ENCODE measurements around the gene PEX5.
A peak's percentile ranks its signal among the peaks of the same experiment; 100 is the strongest.
"Not testable (repeated sequence)": the region's sequence is repeated elsewhere in the genome, so short reads cannot be mapped to it uniquely, and the experiment has no call there.

The PEX5 gene

GRCh38 chr12:7169951-7170350 is 19.5 kb upstream of the PEX5 start:
- H3K9me3 ChIP-seq (ENCODE audit: control insufficient read depth, low read length), result no peaks in the 10 kb centered on the region
- H3K4me1 ChIP-seq (ENCODE audit: control insufficient read depth, insufficient read depth, low read length), result no peaks in the 10 kb centered on the region
- no peak overlapping the region for H3K9ac ChIP-seq (ENCODE audit: low read length)
- H3K4me3 ChIP-seq (ENCODE audit: low read length), result no peak overlapping the region
- no peaks in the 10 kb centered on the region for H3K27me3 ChIP-seq (ENCODE audit: control insufficient read depth, insufficient read depth, low read length)
- no peaks in the 10 kb centered on the region for H3K36me3 ChIP-seq (ENCODE audit: control insufficient read depth, insufficient read depth, low read length)

DNA sequence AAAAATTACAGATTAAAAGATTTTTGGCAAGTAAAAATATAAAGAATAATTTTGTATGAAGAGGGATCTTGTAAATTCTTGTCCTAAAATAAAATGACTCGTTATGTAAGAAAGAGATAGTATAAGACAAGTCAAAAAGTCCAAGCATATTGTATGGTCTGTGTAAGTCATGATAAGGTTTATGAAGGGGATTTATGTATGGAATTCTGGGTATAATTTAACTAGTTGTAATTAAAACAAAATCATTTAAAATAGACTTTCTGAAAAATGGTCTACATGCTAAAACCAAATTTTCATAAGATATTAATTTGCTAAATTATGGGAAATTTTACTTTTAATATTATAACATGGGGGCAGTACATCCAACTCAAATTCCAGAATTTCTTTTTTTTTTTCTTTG is 17.6 kb upstream of the PEX5 start:
- Histone ChIP-seq H3K4me1 (ENCODE audit: control insufficient read depth, insufficient read depth, low read length) (no peaks in the 10 kb centered on the region), H3K9me3 (ENCODE audit: control insufficient read depth, low read length) (no peaks in the 10 kb centered on the region), H3K9ac (ENCODE audit: low read length) (no peak overlapping the region), H3K27me3 (ENCODE audit: control insufficient read depth, insufficient read depth, low read length) (no peaks in the 10 kb centered on the region), H3K36me3 (ENCODE audit: control insufficient read depth, insufficient read depth, low read length) (no peaks in the 10 kb centered on the region), H3K4me3 (ENCODE audit: low read length) (no peak overlapping the region)

DNA sequence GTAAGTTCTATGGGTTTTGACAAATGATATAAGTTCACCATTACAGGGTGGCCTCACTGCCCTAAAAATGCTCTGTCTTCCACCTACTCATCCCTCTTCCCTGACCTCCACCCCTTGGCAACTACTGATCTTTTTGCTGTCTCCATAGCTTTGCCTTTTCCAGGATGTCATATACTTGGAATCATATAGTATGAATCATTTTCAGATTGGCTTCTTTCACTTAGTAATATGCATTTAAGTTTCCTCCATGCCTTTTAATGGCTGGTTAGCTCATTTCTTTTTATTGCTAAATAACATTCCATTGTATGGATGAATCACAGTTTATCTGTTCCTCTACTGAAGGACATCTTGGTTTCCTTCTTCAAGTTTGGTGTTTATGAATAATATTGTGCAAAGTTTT is 14.0 kb upstream of the PEX5 start:
- Histone ChIP-seq H3K9me3 (ENCODE audit: control insufficient read depth, low read length) (no peaks in the 10 kb centered on the region), H3K36me3 (ENCODE audit: control insufficient read depth, insufficient read depth, low read length) (no peaks in the 10 kb centered on the region), H3K4me1 (ENCODE audit: control insufficient read depth, insufficient read depth, low read length) (no peaks in the 10 kb centered on the region), H3K27me3 (ENCODE audit: control insufficient read depth, insufficient read depth, low read length) (no peaks in the 10 kb centered on the region), H3K4me3 (ENCODE audit: low read length) (no peak overlapping the region), H3K9ac (ENCODE audit: low read length) (no peak overlapping the region)

GRCh38 chr12:7176595-7176994 is 12.9 kb upstream of the PEX5 start:
- Histone ChIP-seq H3K27me3 (ENCODE audit: control insufficient read depth, insufficient read depth, low read length) (no peaks in the 10 kb centered on the region), H3K36me3 (ENCODE audit: control insufficient read depth, insufficient read depth, low read length) (no peaks in the 10 kb centered on the region), H3K9ac (ENCODE audit: low read length) (no peak overlapping the region), H3K4me3 (ENCODE audit: low read length) (no peak overlapping the region), H3K9me3 (ENCODE audit: control insufficient read depth, low read length) (no peaks in the 10 kb centered on the region), H3K4me1 (ENCODE audit: control insufficient read depth, insufficient read depth, low read length) (no peaks in the 10 kb centered on the region)

DNA sequence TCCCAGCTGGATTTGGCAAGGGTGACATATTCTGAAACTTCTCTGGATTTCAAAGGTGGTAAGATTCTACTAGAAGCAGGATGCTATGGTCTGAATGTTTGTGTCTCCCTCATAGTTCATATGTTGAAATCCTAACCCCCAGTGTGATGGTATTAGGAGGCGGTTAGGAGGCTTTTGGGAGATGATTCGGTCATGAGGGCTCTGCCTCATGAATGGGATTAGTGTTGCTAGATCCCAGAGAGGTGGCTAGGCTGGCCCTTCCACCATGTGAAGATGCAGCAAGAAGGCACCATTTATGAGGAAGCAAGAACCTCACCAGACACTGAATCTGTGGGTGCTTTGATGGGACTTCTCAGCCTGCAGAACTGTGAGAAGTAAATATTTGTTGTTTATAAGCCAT is 11.0 kb upstream of the PEX5 start:
- Histone ChIP-seq H3K36me3 (ENCODE audit: control insufficient read depth, insufficient read depth, low read length) (no peaks in the 10 kb centered on the region), H3K4me3 (ENCODE audit: low read length) (no peak overlapping the region), H3K27me3 (ENCODE audit: control insufficient read depth, insufficient read depth, low read length) (peaks cover 3% of the 10 kb centered on the region), H3K9ac (ENCODE audit: low read length) (no peak overlapping the region), H3K9me3 (ENCODE audit: control insufficient read depth, low read length) (no peaks in the 10 kb centered on the region), H3K4me1 (ENCODE audit: control insufficient read depth, insufficient read depth, low read length) (no peaks in the 10 kb centered on the region)

DNA sequence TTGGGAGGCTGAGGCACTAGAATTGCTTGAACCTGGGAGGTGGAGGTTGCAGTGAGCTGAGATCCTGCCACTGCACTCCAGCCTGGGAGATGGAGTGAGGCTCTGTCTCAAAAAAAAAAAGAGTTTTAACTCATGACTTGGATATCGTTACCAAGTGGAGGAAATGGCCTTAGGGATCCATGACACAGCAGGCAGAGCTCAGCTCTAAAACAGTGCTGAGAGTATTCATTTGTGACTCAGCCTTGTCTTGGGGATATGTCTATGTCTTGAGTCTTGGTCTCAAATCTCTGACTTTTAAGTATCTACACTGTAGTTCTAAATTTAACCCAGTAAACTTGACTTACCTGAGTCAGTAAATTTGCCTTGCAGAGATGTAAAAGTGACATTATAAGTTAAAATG is 8.8 kb upstream of the PEX5 start:
- no peaks in the 10 kb centered on the region for H3K9me3 ChIP-seq (ENCODE audit: control insufficient read depth, low read length)

GRCh38 chr12:7186058-7186457 is 3.4 kb upstream of the PEX5 start:
- H3K27me3 ChIP-seq (ENCODE audit: control insufficient read depth, insufficient read depth, low read length); H3K9ac ChIP-seq (ENCODE audit: low read length); H3K4me3 ChIP-seq (ENCODE audit: low read length); H3K36me3 ChIP-seq (ENCODE audit: control insufficient read depth, insufficient read depth, low read length); H3K9me3 ChIP-seq (ENCODE audit: control insufficient read depth, low read length): not testable (repeated sequence)
- peaks cover 11% of the 10 kb centered on the region for H3K4me1 ChIP-seq (ENCODE audit: control insufficient read depth, insufficient read depth, low read length)

More for the DNA sequence above, 8.8 kb upstream of the PEX5 start:
- Histone ChIP-seq H3K9ac (ENCODE audit: low read length) (no peak overlapping the region), H3K27me3 (ENCODE audit: control insufficient read depth, insufficient read depth, low read length) (peaks cover 3% of the 10 kb centered on the region), H3K4me1 (ENCODE audit: control insufficient read depth, insufficient read depth, low read length) (no peaks in the 10 kb centered on the region), H3K4me3 (ENCODE audit: low read length) (no peak overlapping the region), H3K36me3 (ENCODE audit: control insufficient read depth, insufficient read depth, low read length) (no peaks in the 10 kb centered on the region)

GRCh38 chr12:7188562-7189397 is 706 bp upstream of the PEX5 start:
- Histone ChIP-seq H3K4me3 (ENCODE audit: low read length) (peak overlapping the region; percentile 85), H3K9ac (ENCODE audit: low read length) (peak overlapping the region; percentile 92), H3K9me3 (ENCODE audit: control insufficient read depth, low read length) (no peaks in the 10 kb centered on the region), H3K4me1 (ENCODE audit: control insufficient read depth, insufficient read depth, low read length) (peaks cover 11% of the 10 kb centered on the region), H3K36me3 (ENCODE audit: control insufficient read depth, insufficient read depth, low read length) (no peaks in the 10 kb centered on the region), H3K27me3 (ENCODE audit: control insufficient read depth, insufficient read depth, low read length) (no peaks in the 10 kb centered on the region)

- Histone ChIP-seq H3K27me3 (ENCODE audit: control insufficient read depth, insufficient read depth, low read length) (no peaks in the 10 kb centered on the region), H3K36me3 (ENCODE audit: control insufficient read depth, insufficient read depth, low read length) (no peaks in the 10 kb centered on the region), H3K4me3 (ENCODE audit: low read length) (peak overlapping the region; percentile 85), H3K9ac (ENCODE audit: low read length) (peak overlapping the region; percentile 92), H3K9me3 (ENCODE audit: control insufficient read depth, low read length) (no peaks in the 10 kb centered on the region), H3K4me1 (ENCODE audit: control insufficient read depth, insufficient read depth, low read length) (peaks cover 11% of the 10 kb centered on the region)
Measured at GRCh38 chr12:7190268-7191055, 976 bp downstream of the PEX5 start.

DNA sequence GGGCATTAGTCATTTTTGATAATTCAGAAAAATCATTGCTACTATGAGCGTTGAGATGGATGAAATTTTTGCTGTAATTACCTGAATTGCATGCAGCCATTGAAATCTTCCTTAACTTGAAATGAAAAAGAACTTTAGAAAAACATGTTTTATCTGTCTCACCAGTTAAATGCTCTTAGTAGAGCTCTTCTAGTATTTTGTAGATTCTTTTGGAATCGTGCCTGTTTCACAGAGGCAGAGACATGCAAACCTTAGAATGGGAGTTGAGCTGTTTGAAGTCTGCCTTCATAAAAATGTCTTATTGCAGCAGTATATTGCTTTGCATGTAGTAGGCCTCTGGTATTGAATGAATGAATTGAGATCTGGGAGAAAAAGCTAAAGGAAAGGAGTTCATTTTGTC is 4.2 kb downstream of the PEX5 start:
- Histone ChIP-seq H3K4me3 (ENCODE audit: low read length) (no peak overlapping the region), H3K9ac (ENCODE audit: low read length) (no peak overlapping the region), H3K9me3 (ENCODE audit: control insufficient read depth, low read length) (no peaks in the 10 kb centered on the region), H3K27me3 (ENCODE audit: control insufficient read depth, insufficient read depth, low read length) (no peaks in the 10 kb centered on the region), H3K4me1 (ENCODE audit: control insufficient read depth, insufficient read depth, low read length) (peaks cover 5% of the 10 kb centered on the region), H3K36me3 (ENCODE audit: control insufficient read depth, insufficient read depth, low read length) (no peaks in the 10 kb centered on the region)

- Histone ChIP-seq H3K4me1 (ENCODE audit: control insufficient read depth, insufficient read depth, low read length) (no peaks in the 10 kb centered on the region), H3K36me3 (ENCODE audit: control insufficient read depth, insufficient read depth, low read length) (no peaks in the 10 kb centered on the region), H3K9ac (ENCODE audit: low read length) (peak overlapping the region; percentile 3), H3K9me3 (ENCODE audit: control insufficient read depth, low read length) (no peaks in the 10 kb centered on the region), H3K27me3 (ENCODE audit: control insufficient read depth, insufficient read depth, low read length) (no peaks in the 10 kb centered on the region), H3K4me3 (ENCODE audit: low read length) (no peak overlapping the region)
Measured at GRCh38 chr12:7197841-7198240, 8.4 kb downstream of the PEX5 start.

- Histone ChIP-seq H3K4me1 (ENCODE audit: control insufficient read depth, insufficient read depth, low read length) (no peaks in the 10 kb centered on the region), H3K27me3 (ENCODE audit: control insufficient read depth, insufficient read depth, low read length) (no peaks in the 10 kb centered on the region), H3K4me3 (ENCODE audit: low read length) (no peak overlapping the region), H3K9ac (ENCODE audit: low read length) (no peak overlapping the region), H3K36me3 (ENCODE audit: control insufficient read depth, insufficient read depth, low read length) (peaks cover 6% of the 10 kb centered on the region), H3K9me3 (ENCODE audit: control insufficient read depth, low read length) (no peaks in the 10 kb centered on the region)
Measured at GRCh38 chr12:7203109-7203508, 13.6 kb downstream of the PEX5 start.
